Activated CD4-positive, CD25-positive, alpha-beta regulatory T cell treated with anti-CD3 and anti-CD28 coated beads, Interleukin-2, amount 50 U/mL, for 16 hours (primary cell): ENCODE results near the gene NR1H3.
"Not testable (repeated sequence)": the region's sequence is repeated elsewhere in the genome, so short reads cannot be mapped to it uniquely, and the experiment has no call there.

Experiments used
- DNase-seq: peaks from one replicate; pipeline ENCODE4 v3.0.0-alpha.2; 2020; ENCODE audit warnings: low read depth, low spot score

Gene NR1H3

GRCh38 chr11:47305734-47306483 lies 48.1 kb downstream of the NR1H3 start:
- DNase-seq: no peak

DNA sequence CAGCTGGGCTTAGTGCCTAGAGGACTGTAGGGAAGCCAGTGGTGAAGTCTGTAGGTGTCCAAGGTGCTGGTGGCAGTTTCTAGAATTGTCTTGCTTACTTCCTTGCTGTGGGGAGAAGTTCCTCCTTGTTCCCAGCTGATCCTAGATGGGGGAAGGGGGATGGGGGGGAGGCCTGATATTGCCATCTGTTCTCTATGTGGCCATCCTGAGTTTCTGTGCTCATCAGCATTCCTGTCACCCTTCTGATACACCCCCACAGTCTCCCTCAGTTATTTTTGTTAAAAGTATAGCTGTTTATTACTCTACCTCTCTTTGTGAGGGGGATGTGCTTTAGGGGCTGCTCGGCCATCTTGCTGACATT lies 48.7 kb downstream of the NR1H3 start:
- DNase-seq: no peak

DNA sequence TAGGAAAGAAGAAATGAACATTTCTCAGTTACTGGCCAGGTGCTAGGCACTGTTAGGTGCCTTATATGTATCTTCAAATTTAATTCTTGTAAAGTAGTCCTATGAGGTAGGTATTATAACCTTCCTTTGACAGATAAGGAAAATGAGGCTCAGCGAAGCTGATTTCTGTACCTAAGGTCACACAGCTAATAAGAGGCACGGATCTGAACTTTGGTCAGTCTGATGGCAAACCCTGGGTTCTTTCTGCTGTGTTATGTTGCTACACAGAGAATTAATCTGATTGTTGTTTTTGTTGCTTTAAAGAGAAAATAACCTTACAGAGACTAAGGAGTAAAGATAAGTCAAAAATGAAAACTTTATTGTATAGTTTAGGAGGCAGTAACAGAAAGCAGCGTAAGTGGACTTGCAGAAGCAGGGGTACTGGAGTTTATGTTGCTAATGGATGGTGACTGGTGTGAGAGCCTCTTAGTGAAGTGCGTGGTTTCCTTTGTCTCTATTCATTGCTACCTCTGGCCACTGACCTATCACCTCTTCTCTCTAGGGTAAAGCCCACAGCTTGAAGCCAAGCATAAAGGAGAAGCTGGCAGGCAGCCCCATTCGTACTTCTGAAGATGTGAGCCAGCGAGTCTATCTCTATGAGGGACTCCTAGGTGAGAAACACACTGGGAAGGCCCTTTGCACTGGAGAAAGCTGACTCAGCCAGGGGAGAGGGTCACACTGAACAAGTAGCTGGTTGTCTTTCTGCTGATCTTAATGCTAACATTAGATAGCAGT lies 50.4 kb downstream of the NR1H3 start:
- DNase-seq: no peak

- DNase-seq: no peak
Observed at GRCh38 chr11:47314992-47315391, 57.2 kb downstream of the NR1H3 start.

GRCh38 chr11:47316501-47316900 lies 58.7 kb downstream of the NR1H3 start:
- DNase-seq: not testable (repeated sequence)

DNA sequence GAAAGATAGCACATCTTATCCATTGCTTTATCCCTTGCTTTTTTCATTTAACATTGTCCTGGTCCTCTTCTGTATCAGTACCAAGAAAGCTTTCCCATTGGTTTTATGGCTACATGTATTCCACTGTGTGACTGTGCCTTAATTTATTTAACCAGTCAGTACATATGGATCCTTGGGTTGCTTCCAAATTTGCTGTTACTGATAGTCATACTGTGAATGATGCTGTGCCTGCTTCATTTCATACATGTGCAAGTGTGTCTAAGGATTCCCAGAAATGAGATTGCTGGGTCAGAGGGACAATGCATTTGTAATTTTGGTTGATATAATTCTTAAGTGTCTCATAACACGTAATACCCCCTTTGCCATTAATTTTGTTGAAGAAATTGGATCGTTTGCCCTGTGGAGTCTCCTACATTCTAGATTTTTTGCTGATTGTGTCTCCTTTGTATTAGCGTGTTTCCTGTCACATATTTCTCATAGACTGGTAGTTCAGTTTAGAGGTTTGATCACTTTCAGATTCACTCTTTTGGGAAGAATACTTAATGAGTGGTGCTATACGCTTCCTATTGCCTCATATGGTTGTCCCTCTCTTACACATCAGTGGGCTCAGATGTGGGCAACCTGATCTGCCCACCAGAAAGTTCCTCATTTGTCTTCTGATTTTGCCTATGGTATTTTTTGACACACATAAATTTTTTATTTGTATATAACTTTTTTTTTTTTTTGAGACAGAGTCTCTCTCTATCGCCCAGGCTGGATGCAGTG lies 59.5 kb downstream of the NR1H3 start:
- no peak for DNase-seq

DNA sequence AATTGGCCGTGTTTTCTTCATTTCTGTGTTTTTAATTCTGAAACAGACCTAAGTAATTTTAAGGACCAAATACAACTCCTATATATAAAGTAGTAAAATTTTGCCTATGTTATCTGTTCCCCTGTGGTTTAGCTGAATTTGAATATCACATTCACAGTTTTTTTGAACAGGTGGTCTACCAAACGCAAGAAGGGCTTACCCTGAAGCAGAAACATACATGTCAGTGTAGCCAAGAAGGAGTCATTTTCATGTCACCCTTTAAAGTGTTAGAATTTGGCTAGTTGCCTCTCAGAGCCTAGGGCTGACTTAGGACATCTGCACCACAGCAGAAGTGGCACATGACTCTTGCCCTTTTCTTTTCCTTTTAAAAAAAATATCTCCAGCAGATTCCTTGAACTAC lies 60.4 kb downstream of the NR1H3 start:
- no peak for DNase-seq
